Daoy (cell line): ENCODE measurements around the gene MYL3. TPM values are rescaled to one million over a fixed set of nuclear protein-coding genes. Genes with fewer than 3 reads are reported as not detected.
"Not testable (repeated sequence)": the region's sequence is repeated elsewhere in the genome, so short reads cannot be mapped to it uniquely, and the experiment has no call there.

ENCODE experiments used
- DNase-seq: peaks from one replicate; pipeline ENCODE4 v3.0.0-alpha.2; 2015; ENCODE audit warnings: low read depth
- total RNA-seq: library from RNA; depleted of rRNA; stranded (reverse); fragments of >200 nt; shearing (Covaris generic); gene quantifications from 2 replicates; pipeline ENCODE4 v1.2.3, GENCODE V29; 2014; rRNA removed

Gene MYL3
- not detected in 2 replicates for total RNA-seq

DNA sequence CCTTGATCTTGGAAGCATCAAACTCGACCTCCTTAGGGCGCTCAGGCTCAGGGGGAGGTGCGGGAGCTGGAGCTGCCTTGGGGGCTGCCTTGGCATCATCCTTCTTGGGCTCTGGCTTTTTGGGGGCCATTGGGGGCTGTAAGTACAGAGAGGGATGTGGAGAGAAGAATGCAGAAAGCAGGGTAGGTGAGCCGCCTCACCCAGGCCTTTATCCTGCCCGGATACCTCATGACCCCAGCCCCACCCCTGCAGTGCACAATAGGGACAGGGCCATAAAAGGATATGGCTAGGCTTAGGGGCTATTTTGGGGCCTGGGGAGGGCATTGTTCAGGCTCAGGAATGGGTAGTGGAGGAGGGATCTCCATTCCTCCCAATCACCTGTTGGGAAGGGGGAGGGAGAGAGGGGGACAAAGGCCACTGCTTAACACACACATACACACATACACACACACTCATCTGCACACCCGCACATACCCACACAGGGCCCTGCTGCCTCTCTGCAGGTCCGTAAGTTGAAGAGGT is at the start of gene MYL3:
MYL3 (minus strand) TSS at position 184 of the 522 bp plus-strand sequence; CDS start at position 130, 54 bp downstream.
- DNase-seq = no peak

DNA sequence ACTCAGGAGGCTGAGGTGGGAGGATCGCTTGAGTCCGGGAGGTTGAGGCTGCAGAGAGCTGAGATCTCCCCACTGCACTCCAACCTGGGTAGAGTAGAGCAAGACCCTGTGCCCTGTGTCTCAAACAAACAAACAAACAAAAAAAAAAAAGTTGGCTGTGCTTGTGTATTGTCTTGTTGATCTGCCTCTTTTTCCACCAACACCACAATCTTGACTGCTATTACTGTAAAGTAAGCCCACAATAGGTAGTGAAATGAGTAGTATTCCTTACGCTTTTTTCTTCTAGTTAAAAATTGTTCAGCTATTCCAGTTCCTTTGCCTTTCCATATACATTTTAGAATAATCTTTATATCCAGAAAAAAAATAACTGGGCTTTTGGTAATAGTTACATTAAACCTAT is 49.7 kb upstream of the MYL3 start:
- DNase-seq = no peak

DNA sequence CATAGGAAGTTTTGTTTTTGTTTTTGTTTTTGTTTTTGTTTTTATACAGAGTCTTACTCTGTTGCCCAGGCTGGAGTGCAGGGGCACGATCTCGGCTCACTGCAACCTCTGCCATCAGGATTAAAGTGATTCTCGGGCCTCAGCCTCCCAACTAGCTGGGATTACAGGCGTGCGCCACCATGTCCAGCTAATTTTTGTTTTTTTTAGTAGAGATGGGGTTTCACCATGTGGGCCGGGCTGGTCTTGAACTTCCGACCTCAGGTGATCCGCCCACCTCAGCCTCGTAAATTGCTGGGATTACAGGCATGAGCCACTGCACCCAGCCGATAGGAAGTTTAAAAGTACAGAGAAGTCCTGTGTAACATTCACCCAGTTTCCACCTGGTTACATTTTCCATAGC is 47.7 kb upstream of the MYL3 start:
- not testable (repeated sequence) for DNase-seq

DNA sequence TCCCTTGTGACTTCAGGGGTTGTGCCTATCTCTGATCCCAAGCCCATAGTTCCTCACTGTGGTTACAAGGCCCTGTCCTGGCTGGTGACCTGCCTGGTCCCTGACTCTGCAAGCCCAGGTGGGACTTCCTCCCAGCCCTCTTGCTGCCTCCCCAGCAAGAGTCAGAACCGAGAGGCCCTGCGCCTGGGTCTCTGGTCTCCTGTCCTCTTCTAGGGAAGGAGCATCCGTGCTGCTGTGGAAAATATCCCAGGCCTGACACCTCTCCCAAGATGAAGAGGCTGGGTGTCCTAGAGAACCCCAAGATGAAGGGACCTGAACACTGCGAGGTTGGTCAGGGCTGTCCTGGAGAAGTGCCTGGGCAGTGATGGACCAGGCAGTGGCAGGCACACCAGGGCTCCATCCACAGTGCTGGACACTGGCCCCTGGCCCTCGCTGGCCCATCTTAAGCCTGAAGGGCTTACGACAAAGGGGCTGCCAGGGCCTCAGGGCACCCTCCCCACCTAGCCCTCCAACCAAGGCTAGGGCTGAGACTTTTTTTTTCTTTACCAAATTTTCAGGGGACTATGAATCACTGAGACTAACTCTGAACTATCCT is 47.0 kb upstream of the MYL3 start:
- no peak for DNase-seq

DNA sequence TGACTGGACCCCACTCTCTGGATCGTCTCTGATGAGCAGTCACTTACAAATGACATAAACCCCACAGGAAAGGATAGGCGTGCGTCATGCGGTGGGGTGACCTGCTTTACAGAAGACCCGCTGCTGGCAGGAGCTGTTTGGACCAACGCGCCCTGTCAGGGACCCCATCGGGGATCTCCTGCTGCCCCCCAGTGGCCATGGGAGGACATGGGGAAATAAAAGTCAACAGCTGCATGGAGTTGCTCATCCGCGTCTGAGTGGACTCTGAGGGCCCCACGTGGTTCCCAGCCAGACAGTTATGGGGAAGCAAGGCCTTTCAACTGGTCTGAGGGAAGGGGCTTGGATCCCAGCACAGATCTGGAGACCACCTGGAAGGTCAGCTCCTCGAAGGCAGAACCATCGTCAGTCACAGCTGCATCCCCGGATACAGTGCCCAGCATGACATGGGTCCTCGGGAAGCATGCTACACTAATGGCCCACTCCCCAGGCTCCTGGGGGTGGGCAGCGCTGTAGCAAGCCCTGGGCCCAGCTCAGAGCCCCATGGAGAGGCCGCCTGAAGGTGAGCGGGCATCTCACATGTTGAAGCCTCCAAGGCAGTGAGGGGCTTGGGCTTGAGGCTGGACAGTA is 46.4 kb upstream of the MYL3 start:
- peak; percentile 82 for DNase-seq

DNA sequence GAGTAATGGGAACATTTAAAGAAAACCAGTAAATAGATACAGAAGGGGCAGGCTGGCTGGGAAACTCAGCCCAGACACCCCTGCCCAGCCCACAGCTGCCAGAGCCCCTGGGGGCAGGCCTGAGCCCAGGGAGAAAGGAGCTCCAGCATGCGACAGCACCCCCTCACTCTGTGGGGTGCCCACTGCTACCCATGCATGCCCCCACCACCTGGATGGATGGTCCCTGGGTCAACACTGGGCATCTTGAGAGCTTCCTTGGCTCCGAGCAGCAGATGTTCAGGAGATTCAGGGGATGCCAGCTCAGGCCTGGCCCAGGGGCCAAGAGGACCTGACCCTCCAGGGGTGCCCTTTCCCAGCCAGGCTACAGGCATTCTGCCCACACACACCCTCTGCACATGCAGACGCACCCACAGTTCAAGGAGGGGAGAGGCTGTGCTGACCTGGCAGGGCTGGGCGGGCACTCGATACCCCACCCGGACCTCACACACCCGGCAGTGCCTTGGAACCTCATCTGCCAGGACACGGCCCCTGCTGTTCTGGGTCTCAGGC is 45.8 kb upstream of the MYL3 start:
- no peak for DNase-seq

DNA sequence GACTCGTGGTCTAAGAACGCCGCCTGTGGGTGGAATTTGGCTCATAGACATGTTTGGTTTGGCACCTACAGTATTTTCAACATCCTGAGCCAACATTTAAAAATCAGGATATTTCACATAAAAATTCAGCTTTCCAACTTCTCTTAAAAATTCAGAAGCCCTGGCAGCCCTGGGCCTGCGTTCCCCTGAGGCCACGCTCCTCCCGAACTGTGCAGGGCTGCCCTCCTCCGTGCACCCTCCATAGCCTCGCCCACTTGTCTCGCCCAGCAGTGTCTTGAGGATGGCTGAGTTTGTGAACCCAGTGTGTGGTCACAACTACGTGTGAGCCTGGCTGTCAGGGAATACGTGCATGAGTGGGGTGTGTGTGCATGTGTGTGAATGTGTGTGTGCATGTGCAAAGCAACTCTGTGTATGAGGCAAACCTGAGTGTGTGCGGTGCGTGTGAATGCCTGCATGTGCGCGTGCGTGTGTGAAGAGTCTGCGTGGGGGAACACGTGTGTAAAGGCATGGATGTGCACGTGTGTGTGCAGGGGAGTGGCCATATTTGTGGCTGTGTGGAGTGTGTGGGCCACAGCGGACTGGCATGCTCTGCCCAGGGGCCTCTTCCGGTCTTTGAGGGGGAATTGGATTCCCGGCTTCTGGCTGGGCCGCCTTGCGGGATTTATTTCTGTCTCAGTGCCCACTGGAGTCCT is 45.2 kb upstream of the MYL3 start:
- no peak for DNase-seq

DNA sequence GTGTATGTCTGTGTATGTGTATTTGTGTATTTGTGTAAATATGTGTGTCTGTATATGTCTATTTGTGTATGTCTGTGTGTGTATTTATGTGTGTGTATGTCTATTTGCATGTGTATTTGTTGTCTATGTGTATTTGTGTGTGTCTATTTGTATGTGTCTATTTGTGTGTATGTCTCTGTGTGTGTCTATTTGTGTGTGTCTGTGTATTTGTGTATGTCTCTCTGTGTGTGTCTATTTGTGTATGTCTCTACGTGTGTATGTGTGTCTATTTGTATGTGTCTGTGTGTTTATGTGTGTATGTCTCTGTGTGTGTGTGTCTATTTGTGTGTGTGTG is 44.7 kb upstream of the MYL3 start:
- no peak for DNase-seq

DNA sequence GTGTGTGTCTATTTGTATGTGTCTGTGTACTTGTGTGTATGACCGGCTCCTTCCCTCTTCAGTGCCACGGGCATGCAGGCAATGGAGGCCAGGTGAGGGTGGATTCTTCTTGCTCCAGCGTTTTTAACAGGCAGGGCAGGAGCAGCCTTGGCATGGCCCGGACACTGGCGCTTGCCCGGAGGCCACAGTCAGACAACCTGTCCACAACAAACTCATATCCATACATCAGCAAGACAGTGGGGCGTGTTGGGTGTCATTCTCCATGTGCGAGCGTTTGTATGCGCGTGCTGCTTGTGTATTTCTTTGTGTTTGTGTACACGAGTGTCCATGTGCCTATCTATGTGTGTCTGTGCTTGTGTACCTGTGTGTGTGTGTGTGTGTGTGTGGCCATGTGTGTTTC is 44.0 kb upstream of the MYL3 start:
- DNase-seq = no peak

DNA sequence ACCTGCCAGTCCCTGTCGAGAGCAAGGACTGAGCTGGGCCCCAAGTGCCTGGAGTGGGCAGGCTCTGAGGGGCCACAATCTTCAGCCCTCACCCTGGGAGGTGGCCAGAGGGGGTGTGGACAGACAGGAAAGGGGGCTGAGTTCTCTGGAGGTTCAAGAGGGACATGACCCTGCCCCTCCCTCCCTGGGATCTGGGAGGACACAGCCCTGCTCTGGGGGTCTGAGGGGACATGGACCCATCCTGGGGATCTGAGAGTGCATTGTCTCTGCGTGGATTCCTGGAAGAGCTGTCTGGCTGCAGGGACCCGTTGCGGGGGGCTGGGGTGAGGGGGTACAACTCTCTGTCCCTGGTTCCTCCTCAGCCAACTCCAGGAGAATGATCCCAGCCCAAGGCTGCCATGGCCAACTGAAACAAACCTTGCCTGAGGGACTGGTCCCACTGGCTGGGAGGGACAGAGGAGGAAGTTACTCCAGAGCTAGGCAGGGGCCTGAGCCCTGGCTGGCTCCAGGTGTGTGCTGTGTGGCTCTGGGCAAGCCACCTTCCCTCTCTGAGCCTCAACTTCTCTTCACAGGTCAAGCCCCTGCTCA is 43.3 kb upstream of the MYL3 start:
- no peak for DNase-seq

DNA sequence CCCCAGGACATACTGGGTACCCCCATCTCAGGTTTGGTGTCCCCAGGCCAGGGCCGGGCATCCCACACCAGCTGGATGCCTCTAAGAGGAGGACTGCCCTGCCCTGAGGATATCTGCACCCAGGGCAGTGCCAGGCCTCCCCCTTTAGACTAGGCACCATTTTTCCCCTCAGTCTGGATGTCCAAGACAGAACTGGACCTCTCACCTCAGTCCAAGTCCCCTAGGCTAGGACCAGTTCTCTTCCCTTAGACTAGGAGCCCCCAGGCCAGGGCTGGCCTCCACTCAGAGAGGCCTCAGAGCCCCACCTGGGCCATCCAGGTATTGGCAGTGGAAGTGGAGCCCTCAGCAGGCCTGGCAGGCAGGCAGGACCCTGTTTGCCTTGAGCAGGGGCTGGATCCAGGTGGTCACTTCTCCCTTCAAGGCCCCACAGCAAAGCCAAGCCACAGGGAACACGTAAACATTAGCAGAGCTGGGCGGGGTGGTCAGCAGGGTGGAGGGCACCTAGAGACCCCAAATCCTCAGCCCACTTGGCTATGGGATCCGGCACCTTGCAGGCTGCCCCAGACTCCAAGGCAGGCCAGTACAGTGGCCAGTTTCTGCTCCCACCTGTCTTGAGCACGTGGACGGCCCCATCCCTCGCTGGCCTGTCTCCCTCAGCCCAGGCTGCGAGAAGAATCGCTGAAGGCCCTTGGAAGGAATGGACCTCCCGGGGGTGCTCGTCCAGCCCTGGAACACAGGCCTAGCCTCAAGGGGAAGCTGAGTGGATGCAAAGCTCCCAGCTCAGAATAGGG is 42.6 kb upstream of the MYL3 start:
- DNase-seq = no peak

DNA sequence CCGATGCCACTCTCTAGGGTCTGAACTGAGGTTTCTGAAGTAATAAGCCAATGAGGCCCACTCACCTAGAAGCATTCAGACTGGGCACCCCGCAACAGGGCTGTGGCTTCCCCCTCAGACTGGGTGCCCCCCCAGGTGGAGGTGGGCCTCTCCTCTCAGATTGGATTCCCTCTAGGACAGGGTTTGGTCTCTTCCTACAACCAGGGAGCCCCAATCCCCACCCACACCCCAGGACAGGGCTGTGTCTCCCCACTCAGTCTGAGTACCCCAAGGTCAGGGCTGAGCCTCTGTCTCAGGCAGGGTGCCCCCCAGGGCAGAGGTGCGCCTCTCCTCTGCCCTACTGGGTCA is 41.9 kb upstream of the MYL3 start:
- no peak for DNase-seq

DNA sequence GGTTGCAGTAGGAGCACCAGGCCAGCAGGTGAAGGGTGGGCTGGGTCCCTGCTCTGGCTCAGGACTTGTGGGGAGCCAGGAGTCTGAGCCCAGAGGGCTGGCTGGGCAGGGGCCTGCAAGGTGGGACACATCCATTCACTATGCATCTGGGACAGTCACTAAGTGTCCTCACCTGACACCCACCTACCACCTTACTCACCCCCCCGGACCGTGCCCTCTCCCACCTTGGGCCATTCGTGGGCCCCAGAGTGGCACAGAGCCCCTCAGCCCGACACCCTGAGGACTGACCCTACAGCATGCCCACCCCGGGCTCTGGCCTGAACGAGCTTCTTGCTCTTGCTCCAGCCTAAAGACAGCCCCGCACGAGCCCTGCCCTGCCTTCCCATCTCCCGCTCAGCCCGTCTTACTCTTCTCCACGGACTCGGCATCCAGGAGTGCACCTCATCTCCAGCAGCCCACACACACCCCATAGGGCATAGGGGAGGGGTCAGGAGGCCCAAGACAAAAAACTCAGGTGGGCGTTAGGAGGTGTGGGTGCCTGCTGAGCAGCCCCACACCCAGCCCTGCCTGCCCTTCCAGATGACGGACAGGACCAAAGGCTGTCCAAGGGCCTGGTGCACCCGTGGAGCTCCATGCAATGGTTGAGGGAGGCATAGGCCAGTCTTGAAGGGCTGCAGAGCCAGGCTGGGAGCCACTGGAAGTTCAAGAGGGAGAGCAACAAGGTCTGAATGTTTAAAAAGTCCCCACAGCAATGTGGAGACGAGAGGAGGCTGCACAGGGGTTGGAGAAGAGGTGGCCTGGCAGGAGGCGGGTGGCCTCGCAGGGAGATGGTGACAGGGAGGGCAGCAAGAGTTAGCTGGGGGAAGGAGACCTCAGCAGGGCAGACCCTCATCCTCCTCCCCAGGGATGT is 41.3 kb upstream of the MYL3 start:
- DNase-seq = no peak

DNA sequence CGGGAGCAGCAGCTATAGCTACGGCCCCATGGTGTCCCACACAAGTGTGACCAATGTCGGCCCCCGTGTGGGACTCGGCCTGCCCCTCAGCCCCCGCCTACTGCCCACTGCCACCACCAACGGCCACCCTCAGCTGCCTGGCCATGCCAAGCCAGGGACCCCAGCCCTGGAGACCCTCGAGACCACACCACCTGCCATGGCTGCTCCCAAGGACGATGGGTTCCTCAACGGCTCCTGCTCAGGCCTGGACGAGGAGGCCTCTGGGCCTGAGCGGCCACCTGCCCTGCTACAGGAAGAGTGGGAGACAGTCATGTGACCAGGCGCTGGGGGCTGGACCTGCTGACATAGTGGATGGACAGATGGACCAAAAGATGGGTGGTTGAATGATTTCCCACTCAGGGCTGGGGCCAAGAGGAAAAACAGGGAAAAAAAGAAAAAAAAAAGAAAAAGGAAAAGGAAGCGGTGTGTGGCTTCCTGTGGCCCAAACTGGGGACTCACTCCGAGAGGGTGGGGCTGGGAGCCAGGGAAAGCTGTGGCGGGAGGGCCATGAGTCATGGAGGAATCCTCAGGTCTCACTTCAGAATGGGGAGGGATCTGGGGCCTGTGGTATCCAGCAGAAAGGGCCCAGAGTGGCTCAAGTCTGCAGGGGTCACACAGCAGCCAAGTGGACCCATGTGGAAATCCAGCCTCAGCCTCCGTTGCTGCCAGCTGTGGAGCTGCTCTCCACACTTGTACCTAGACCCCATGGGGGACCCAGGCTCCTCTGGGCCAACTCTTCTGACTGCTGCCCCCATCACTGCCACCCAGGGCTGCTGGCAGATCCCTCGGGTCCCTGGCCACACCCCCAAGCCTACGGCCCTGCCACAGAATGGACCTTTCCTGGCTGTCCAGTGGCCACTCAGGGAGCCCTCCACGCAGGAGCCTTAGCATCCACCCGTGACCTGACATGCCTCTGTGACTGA is 40.4 kb upstream of the MYL3 start:
- peak; percentile 85 for DNase-seq

DNA sequence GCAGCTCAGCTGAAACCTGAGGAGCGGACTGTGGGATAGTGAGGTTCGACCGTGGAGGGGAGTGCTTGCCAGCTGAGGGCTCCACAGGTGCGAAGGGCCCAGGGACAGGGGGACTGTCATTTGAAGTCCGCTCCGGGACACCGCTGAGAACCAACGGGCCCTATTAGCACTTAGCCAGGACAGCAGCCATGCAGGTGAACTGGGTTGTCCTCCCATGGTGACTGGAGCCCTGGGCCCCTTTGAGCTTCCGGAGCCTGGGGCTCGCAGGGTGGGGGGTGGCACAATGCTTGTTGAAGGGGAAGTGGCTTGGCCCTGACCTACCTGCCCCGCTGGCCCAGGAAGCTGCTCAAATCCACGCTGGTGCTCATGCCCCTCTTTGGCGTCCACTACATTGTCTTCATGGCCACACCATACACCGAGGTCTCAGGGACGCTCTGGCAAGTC is 39.0 kb upstream of the MYL3 start:
- no peak for DNase-seq

DNA sequence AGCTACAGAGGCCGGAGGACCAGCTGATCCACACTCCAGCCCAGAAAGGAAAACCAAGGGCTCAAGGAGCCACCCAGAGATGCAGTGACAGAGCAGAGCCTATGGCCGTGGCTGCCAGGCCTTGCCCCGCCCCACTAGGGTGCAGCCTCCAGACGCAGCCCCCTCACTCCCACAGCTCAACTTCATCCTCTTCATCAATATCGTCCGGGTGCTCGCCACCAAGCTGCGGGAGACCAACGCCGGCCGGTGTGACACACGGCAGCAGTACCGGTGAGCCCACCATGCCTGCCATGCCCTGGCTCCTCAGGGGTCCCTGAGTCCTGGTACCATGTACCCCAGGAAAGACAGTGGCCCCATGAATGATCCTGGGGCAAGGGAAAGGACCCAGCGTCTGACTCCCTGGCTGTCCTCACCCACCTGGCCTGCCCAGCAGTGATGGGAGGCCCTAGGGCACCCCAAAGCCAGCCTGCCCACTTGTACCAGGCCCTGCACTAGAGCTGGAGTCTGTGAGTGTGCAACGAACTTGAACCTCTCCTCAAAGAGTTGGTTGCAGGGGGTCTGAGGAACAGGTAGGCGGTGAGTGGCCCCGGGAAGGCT is 38.4 kb upstream of the MYL3 start:
- no peak for DNase-seq

DNA sequence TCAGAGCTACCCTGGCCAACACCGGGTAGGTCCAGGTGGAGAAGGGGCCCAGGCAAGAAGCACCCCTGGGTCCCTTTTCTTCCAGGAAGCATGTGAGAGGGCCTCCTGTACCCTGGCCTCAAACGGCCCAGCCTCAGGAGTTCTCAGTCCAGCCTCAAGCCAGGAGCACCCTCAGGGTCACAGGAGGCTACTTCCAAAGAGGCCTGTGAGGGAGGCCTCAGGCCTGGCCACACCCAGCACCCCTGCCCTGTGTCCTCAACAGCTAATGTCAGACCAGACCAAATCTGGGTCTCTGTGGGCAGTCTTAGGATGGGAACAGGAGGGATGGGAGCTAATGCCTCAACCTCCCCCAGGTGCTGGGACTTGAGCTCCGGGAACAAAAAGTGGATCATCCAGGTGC is 37.8 kb upstream of the MYL3 start:
- DNase-seq = no peak

DNA sequence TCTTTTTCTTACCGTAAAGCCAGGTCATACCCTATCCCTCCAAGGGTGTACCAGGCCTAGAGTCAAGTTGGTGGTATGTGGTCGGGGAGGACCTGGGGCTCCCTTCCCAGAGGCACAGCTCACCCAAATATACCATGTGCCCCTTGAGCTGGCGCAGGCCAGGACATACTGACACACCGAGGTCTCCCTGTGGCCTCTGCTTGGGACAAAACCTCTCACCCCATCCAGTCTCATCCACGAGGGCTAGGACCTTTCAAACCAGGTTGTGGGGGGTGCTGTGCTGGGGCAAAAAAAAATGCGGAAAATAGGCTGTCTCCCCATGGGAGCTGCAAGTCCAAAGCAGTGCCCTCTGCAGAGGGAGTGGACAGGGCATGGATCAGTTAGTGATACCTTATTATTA is 37.1 kb upstream of the MYL3 start:
- DNase-seq = no peak

DNA sequence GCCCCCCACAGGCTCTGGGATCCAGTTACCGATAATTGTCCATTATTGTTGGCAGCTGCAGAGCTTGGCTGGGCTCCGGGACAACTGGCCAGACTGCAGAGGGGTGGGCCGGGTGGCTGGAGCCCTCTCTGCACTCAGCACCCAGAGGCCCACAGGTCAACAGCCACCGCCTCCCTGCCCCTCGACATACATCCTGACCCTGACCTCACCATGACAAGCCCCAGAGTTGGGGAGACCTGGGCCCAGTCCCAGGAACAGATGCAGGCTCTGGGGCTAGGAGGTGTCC is 36.7 kb upstream of the MYL3 start:
- DNase-seq = no peak
